ENCODE results near the gene UBE2N.

The UBE2N gene

GRCh38 chr12:93441617-93442410 lies at the start of gene UBE2N (continued):
- peak; percentile 81; the same call in 1 of the 2 replicates for TF ChIP-seq KLF8 (tag by site-specific recombination; IDR thresholded peaks at IDR 0.05)
- no peak for TF ChIP-seq OVOL3 (tag by site-specific recombination; IDR thresholded peaks at IDR 0.05)
- TF ChIP-seq ZNF501 (tag by site-specific recombination; IDR thresholded peaks at IDR 0.05): peak; percentile 75
- peak; percentile 82 for TF ChIP-seq ZNF366 (tag by site-specific recombination; conservative IDR thresholded peaks at IDR 0.05)
- peak; percentile 95 for TF ChIP-seq ZNF785 (tag by site-specific recombination; IDR thresholded peaks at IDR 0.05)
- 0 out of 2 replicates have a peak, but pooled peaks have one; percentile 6 for TF ChIP-seq WT1 (tag by site-specific recombination; IDR thresholded peaks at IDR 0.05)
- peak; percentile 61; the same call in 1 of the 2 replicates for TF ChIP-seq YY2 (tag by site-specific recombination; IDR thresholded peaks at IDR 0.05)
- TF ChIP-seq ZNF624 (tag by site-specific recombination; IDR thresholded peaks at IDR 0.05): no peak
- TF ChIP-seq ZNF155 (tag by site-specific recombination; IDR thresholded peaks at IDR 0.05): no peak
- peak; percentile 85 for TF ChIP-seq YY1 (tag by site-specific recombination; IDR thresholded peaks at IDR 0.05)
- TF ChIP-seq ZNF843 (tag by site-specific recombination; IDR thresholded peaks at IDR 0.05): peak; percentile 48; the same call in 1 of the 2 replicates
- TF ChIP-seq ZNF19 (tag by site-specific recombination; IDR thresholded peaks at IDR 0.05; ENCODE audit: low read depth): no peak
- TF ChIP-seq ZNF214 (tag by site-specific recombination; IDR thresholded peaks at IDR 0.05; ENCODE audit: borderline replicate concordance): no peak
- 0 out of 2 replicates have a peak, but pooled peaks have one; percentile 29 for TF ChIP-seq SCRT2 (tag by site-specific recombination; IDR thresholded peaks at IDR 0.05)
- TF ChIP-seq, protein P1, sequence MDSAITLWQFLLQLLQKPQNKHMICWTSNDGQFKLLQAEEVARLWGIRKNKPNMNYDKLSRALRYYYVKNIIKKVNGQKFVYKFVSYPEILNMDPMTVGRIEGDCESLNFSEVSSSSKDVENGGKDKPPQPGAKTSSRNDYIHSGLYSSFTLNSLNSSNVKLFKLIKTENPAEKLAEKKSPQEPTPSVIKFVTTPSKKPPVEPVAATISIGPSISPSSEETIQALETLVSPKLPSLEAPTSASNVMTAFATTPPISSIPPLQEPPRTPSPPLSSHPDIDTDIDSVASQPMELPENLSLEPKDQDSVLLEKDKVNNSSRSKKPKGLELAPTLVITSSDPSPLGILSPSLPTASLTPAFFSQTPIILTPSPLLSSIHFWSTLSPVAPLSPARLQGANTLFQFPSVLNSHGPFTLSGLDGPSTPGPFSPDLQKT (IDR thresholded peaks at IDR 0.05; ENCODE audit: borderline replicate concordance, low read depth, low read length): no peak
- TF ChIP-seq FEZF1 (tag by site-specific recombination; IDR thresholded peaks at IDR 0.05): no peak
- TF ChIP-seq ZNF140 (tag by site-specific recombination; IDR thresholded peaks at IDR 0.05): no peak
- TF ChIP-seq, protein P2, sequence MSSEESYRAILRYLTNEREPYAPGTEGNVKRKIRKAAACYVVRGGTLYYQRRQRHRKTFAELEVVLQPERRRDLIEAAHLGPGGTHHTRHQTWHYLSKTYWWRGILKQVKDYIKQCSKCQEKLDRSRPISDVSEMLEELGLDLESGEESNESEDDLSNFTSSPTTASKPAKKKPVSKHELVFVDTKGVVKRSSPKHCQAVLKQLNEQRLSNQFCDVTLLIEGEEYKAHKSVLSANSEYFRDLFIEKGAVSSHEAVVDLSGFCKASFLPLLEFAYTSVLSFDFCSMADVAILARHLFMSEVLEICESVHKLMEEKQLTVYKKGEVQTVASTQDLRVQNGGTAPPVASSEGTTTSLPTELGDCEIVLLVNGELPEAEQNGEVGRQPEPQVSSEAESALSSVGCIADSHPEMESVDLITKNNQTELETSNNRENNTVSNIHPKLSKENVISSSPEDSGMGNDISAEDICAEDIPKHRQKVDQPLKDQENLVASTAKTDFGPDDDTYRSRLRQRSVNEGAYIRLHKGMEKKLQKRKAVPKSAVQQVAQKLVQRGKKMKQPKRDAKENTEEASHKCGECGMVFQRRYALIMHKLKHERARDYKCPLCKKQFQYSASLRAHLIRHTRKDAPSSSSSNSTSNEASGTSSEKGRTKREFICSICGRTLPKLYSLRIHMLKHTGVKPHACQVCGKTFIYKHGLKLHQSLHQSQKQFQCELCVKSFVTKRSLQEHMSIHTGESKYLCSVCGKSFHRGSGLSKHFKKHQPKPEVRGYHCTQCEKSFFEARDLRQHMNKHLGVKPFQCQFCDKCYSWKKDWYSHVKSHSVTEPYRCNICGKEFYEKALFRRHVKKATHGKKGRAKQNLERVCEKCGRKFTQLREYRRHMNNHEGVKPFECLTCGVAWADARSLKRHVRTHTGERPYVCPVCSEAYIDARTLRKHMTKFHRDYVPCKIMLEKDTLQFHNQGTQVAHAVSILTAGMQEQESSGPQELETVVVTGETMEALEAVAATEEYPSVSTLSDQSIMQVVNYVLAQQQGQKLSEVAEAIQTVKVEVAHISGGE (tag by site-specific recombination; conservative IDR thresholded peaks at IDR 0.05; ENCODE audit: low read depth): peak; percentile 94
- TF ChIP-seq SP7 (tag by site-specific recombination; IDR thresholded peaks at IDR 0.05): peak; percentile 65; the same call in 1 of the 2 replicates
- no peak for TF ChIP-seq TRIM28 (IDR thresholded peaks at IDR 0.05; ENCODE audit: borderline replicate concordance, low read length)
- 0 out of 2 replicates have a peak, but pooled peaks have one; percentile 39 for TF ChIP-seq KLF16 (tag by site-specific recombination; IDR thresholded peaks at IDR 0.05)
- TF ChIP-seq, protein P3, sequence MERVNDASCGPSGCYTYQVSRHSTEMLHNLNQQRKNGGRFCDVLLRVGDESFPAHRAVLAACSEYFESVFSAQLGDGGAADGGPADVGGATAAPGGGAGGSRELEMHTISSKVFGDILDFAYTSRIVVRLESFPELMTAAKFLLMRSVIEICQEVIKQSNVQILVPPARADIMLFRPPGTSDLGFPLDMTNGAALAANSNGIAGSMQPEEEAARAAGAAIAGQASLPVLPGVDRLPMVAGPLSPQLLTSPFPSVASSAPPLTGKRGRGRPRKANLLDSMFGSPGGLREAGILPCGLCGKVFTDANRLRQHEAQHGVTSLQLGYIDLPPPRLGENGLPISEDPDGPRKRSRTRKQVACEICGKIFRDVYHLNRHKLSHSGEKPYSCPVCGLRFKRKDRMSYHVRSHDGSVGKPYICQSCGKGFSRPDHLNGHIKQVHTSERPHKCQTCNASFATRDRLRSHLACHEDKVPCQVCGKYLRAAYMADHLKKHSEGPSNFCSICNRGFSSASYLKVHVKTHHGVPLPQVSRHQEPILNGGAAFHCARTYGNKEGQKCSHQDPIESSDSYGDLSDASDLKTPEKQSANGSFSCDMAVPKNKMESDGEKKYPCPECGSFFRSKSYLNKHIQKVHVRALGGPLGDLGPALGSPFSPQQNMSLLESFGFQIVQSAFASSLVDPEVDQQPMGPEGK (tag by site-specific recombination; IDR thresholded peaks at IDR 0.05): peak; percentile 88
- TF ChIP-seq RBAK (tag by site-specific recombination; IDR thresholded peaks at IDR 0.05): no peak
- no peak for TF ChIP-seq GLI4 (tag by site-specific recombination; IDR thresholded peaks at IDR 0.05)
- peak; percentile 52 for TF ChIP-seq KLF17 (tag by site-specific recombination; IDR thresholded peaks at IDR 0.05)
- TF ChIP-seq ZNF335 (tag by site-specific recombination; conservative IDR thresholded peaks at IDR 0.05): peak; percentile 92
- TF ChIP-seq ZNF558 (tag by site-specific recombination; IDR thresholded peaks at IDR 0.05): no peak
- no peak for TF ChIP-seq ZNF585B (tag by site-specific recombination; IDR thresholded peaks at IDR 0.05)
- TF ChIP-seq PBX3 (CRISPR knock-in tag; IDR thresholded peaks at IDR 0.05): no peak
- peak; percentile 56; the same call in 1 of the 2 replicates for TF ChIP-seq KLF7 (tag by site-specific recombination; IDR thresholded peaks at IDR 0.05; ENCODE audit: borderline replicate concordance)
- no peak for TF ChIP-seq ZNF292 (tag by site-specific recombination; IDR thresholded peaks at IDR 0.05; ENCODE audit: borderline replicate concordance, low read depth)

Data from HEK293 (cell line).